SK-N-SH (cell line): ENCODE results near the gene PISD. TPM values are rescaled to one million over a fixed set of nuclear protein-coding genes. Genes with fewer than 3 reads are reported as not detected.

Experiments used
- CTCF ChIA-PET: fragments of 300-600, 350-600 bp; formaldehyde crosslinking; extraction: SDS; loops from one replicate; lab custom pipeline; 2021; lab: Yijun Ruan, JAX
- POLR2A ChIA-PET: fragments of 350-600 bp; sonication (Branson Sonifier 250); formaldehyde crosslinking; extraction: SDS; loops from one replicate; lab custom pipeline; 2020; ENCODE audit warnings: antibody characterized with exemption, inconsistent platforms; lab: Yijun Ruan, JAX
- DNase-seq: peaks from one replicate; pipeline ENCODE4 v3.0.0; 2012
- H2AFZ ChIP-seq: fragments of 200-600 bp; sonication (generic); 2 replicates; pipeline ENCODE4 v1.8.1; 2016; ENCODE audit warnings: antibody characterized with exemption, mild to moderate bottlenecking, low read depth
- H3F3A ChIP-seq: fragments of 200-600 bp; sonication (generic); replicated peaks from 2 replicates; pipeline ENCODE3; 2016; ENCODE audit warnings: antibody characterized with exemption, mild to moderate bottlenecking; ENCODE audit not compliant: insufficient read depth
- H3K27ac ChIP-seq, 2 experiments: fragments of 200-500 bp in 1 of 2; fragments of 200-600 bp in 1 of 2; sonication (Bioruptor generic) in 1 of 2; sonication (generic), shearing (Covaris generic) in 1 of 2; 2 replicates each; pipeline versions ENCODE4 v1.5.1 to v1.6.1; 2014 to 2016; ENCODE audit warnings: low read depth in 2 of 2, inconsistent platforms in 1 of 2, low read length in 1 of 2, mild to moderate bottlenecking in 1 of 2, mixed read lengths in 1 of 2
- H3K27me3 ChIP-seq: fragments of 200-600 bp; sonication (generic), shearing (Covaris generic); 2 replicates; pipeline ENCODE4 v1.6.1; 2016; ENCODE audit warnings: mixed run types; ENCODE audit not compliant: insufficient read depth
- H3K36me3 ChIP-seq, 2 experiments: fragments of 200-500 bp in 1 of 2; fragments of 200-600 bp in 1 of 2; sonication (Bioruptor generic) in 1 of 2; sonication (generic) in 1 of 2; replicated peaks in 1 of 2; 2 replicates each; pipeline versions ENCODE3 to v1.5.1; 2014 to 2016; ENCODE audit warnings: low read length in 1 of 2, mild to moderate bottlenecking in 1 of 2; ENCODE audit not compliant: insufficient read depth in 2 of 2, control insufficient read depth in 1 of 2
- H3K4me1 ChIP-seq, 2 experiments: fragments of 200-500 bp in 1 of 2; fragments of 200-600 bp in 1 of 2; sonication (Bioruptor generic) in 1 of 2; sonication (generic), shearing (Covaris generic) in 1 of 2; 2 replicates each; pipeline versions ENCODE4 v1.5.1 to v1.6.1; 2014 to 2016; ENCODE audit warnings: low read depth in 1 of 2, low read length in 1 of 2, mixed run types in 1 of 2; ENCODE audit not compliant: insufficient read depth in 2 of 2, control insufficient read depth in 1 of 2
- H3K4me2 ChIP-seq: fragments of 200-600 bp; sonication (generic), shearing (Covaris generic); 2 replicates; pipeline ENCODE4 v1.6.1; 2017; ENCODE audit warnings: mixed run types
- H3K4me3 ChIP-seq, 2 experiments: fragments of 200-500 bp in 1 of 2; fragments of 200-600 bp in 1 of 2; sonication (Bioruptor generic) in 1 of 2; sonication (generic), shearing (Covaris generic) in 1 of 2; 2 replicates each; pipeline versions ENCODE4 v1.5.1 to v1.8.1; 2014 to 2016; ENCODE audit warnings: low read depth in 2 of 2, inconsistent platforms in 1 of 2, low read length in 1 of 2, mild to moderate bottlenecking in 1 of 2, mixed read lengths in 1 of 2, moderate library complexity in 1 of 2
- H3K79me2 ChIP-seq: fragments of 200-600 bp; sonication (generic); 2 replicates; pipeline ENCODE4 v1.8.1; 2017; ENCODE audit warnings: mild to moderate bottlenecking; ENCODE audit not compliant: insufficient read depth
- H3K9ac ChIP-seq: fragments of 200-600 bp; sonication (generic); 2 replicates; pipeline ENCODE4 v1.6.1; 2017; ENCODE audit warnings: mixed run types
- H3K9me2 ChIP-seq: fragments of 200-600 bp; sonication (generic); 2 replicates; pipeline ENCODE4 v1.6.1; 2017; ENCODE audit warnings: mixed run types
- H3K9me3 ChIP-seq: fragments of 200-600 bp; sonication (generic); 2 replicates; pipeline ENCODE4 v1.6.1; 2017; ENCODE audit warnings: mixed run types, mild to moderate bottlenecking, moderate library complexity
- H4K20me1 ChIP-seq: fragments of 200-600 bp; sonication (generic); 2 replicates; pipeline ENCODE4 v1.6.1; 2017; ENCODE audit warnings: mild to moderate bottlenecking, mixed run types; ENCODE audit not compliant: insufficient read depth
- CTCF ChIP-seq: fragments of 200-600 bp; sonication (generic); IDR thresholded peaks from 2 replicates; pipeline ENCODE4 v1.6.1; 2017; ENCODE audit warnings: antibody characterized with exemption, mild to moderate bottlenecking, moderate library complexity
- ELF1 ChIP-seq: IDR thresholded peaks from 2 replicates; pipeline ENCODE4 v1.4.0; 2012
- EP300 ChIP-seq, 2 experiments: IDR thresholded peaks; 2 replicates each; pipeline versions ENCODE4 v1.4.0 to v1.6.1; 2012; ENCODE audit warnings: borderline replicate concordance in 1 of 2, low read depth in 1 of 2, low read length in 1 of 2
- FOSL2 ChIP-seq: IDR thresholded peaks from 2 replicates; pipeline ENCODE4 v1.4.0; 2012; ENCODE audit warnings: low read depth, mild to moderate bottlenecking, moderate library complexity, borderline replicate concordance
- FOXJ3 ChIP-seq: sonication (generic); formaldehyde crosslinking; IDR thresholded peaks from 2 replicates; pipeline ENCODE4 v1.5.1; 2020; ENCODE audit warnings: mild to moderate bottlenecking, missing genetic modification reagents
- MAX ChIP-seq: IDR thresholded peaks from 2 replicates; pipeline ENCODE4 v1.4.0; 2012; ENCODE audit warnings: low read depth
- MEF2A ChIP-seq: IDR thresholded peaks from 2 replicates; pipeline ENCODE4 v1.4.0; 2012; ENCODE audit warnings: low read depth, borderline replicate concordance
- MXI1 ChIP-seq: IDR thresholded peaks from 2 replicates; pipeline ENCODE4 v1.6.1; 2012; ENCODE audit warnings: mild to moderate bottlenecking, low read depth, low read length, improper control_type of control experiment
- NRF1 ChIP-seq: IDR thresholded peaks from 2 replicates; pipeline ENCODE4 v1.6.1; 2012; ENCODE audit warnings: low read depth, mild to moderate bottlenecking, low read length
- REST ChIP-seq: IDR thresholded peaks from 2 replicates; pipeline ENCODE4 v1.6.1; 2012; ENCODE audit warnings: mild to moderate bottlenecking, low read depth, low read length, moderate library complexity
- RFX5 ChIP-seq: IDR thresholded peaks from 2 replicates; pipeline ENCODE4 v1.6.1; 2012; ENCODE audit warnings: mild to moderate bottlenecking, improper control_type of control experiment, low read length
- TCF12 ChIP-seq: IDR thresholded peaks from 2 replicates; pipeline ENCODE4 v1.4.0; 2012
- TEAD4 ChIP-seq: IDR thresholded peaks from 2 replicates; pipeline ENCODE4 v1.4.0; 2012; ENCODE audit warnings: mild to moderate bottlenecking, borderline replicate concordance; ENCODE audit not compliant: insufficient read depth
- YY1 ChIP-seq: IDR thresholded peaks from 2 replicates; pipeline ENCODE4 v1.4.0; 2012; ENCODE audit warnings: low read depth, mild to moderate bottlenecking
- WGBS: methylation state at CpG from one replicate; pipeline ENCODE4 v1.1.6; 2017; ENCODE audit warnings: low lambda C conversion rate; 5-methylcytosine and 5-hydroxymethylcytosine counted together
- polyA plus RNA-seq, 3 experiments: library from polyadenylated mRNA; depleted of rRNA; stranded (reverse); fragments of >200 nt; gene quantifications; 2 replicates each; pipeline ENCODE4 v1.2.3, GENCODE V29; 2012
- TF ChIP-seq, protein P1 (sequence below): fragments of 150-350 bp; IDR thresholded peaks from 2 replicates; pipeline ENCODE4 v1.6.1; 2017; ENCODE audit warnings: antibody characterized with exemption, low read length, low read depth, borderline replicate concordance
- TF ChIP-seq, protein P2 (sequence below): IDR thresholded peaks from 2 replicates; pipeline ENCODE4; 2012
- TF ChIP-seq, protein P3 (sequence below): IDR thresholded peaks from 2 replicates; pipeline ENCODE4 v1.4.0; 2012; ENCODE audit warnings: low read depth, borderline replicate concordance

The PISD gene
- polyA plus RNA-seq, 1 of the 3 experiments (the other 2 are of a cell fraction): 34.9 TPM

DNA sequence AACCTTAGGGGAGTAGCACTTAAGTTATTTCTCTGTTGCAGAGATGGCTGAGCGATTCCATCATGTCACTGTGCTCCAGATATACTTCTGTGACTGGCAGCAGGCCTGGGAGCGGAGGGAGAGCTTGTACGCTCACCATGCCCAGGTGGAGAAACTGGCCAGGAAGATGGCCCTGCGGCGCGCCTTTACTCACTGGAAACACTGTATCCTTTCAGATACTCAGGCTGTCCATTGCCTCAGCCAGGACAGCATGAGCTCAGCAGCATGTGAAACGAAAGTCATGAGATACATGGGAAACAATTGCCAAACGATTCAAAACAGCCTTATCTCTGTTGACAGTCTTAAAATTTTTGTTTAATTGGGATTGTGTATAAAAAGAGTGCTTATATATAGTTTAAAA is 86.8 kb downstream of the PISD start (continued):
- TF ChIP-seq, protein P1, sequence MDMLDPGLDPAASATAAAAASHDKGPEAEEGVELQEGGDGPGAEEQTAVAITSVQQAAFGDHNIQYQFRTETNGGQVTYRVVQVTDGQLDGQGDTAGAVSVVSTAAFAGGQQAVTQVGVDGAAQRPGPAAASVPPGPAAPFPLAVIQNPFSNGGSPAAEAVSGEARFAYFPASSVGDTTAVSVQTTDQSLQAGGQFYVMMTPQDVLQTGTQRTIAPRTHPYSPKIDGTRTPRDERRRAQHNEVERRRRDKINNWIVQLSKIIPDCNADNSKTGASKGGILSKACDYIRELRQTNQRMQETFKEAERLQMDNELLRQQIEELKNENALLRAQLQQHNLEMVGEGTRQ: no peak
- TF ChIP-seq MEF2A: no peak

DNA sequence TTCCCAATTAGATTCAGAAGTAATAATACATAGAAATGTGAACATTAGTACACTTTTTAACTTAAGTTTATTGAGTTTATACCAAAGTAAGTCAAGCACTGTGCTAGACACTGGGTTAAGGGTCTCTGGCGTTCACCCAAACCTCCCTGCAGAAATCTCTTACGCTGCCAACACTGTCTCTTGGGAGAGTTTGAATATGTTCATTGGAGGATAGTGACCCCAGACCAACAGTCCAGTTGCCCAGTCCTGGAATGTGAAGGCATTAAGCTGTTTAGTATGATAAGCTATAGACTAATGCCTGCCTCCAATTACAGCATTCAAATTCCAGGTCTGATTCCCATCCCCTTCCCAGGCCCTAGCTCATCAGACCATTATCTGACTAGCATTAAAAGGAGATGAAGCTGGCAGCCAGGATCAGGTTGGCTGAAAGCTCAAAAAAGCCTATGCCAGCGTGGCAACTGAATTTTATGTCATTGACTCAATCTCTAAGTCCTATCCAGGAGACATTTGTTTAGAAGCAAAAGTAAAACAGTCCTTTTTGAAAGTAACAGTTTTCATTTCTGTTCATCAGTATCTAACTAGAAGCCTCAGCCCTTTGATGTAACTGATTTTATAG is 87.9 kb downstream of the PISD start:
- H3K27me3 ChIP-seq: no peaks in the 10 kb centered on the region
- no peak overlapping the region for H3K27ac ChIP-seq
- no peaks in the 10 kb centered on the region for H3K9me3 ChIP-seq
- DNase-seq: no peak
- ChIA-PET POLR2A (no interaction called here), CTCF (interaction anchor here (0.7 to 1.7 kb wide), 4 partner anchors 13 to 122 kb away, joined by 3 to 9 read pairs (median 5); no protein-coding TSS in a partner anchor)
- peaks cover 6% of the 10 kb centered on the region for H3F3A ChIP-seq
- H3K4me3 ChIP-seq: no peak overlapping the region
- H3K79me2 ChIP-seq: no peaks in the 10 kb centered on the region
- no peaks in the 10 kb centered on the region for H3K9me2 ChIP-seq
- no peaks in the 10 kb centered on the region for H4K20me1 ChIP-seq
- no peak overlapping the region for H3K4me2 ChIP-seq
- TF ChIP-seq, protein P2, sequence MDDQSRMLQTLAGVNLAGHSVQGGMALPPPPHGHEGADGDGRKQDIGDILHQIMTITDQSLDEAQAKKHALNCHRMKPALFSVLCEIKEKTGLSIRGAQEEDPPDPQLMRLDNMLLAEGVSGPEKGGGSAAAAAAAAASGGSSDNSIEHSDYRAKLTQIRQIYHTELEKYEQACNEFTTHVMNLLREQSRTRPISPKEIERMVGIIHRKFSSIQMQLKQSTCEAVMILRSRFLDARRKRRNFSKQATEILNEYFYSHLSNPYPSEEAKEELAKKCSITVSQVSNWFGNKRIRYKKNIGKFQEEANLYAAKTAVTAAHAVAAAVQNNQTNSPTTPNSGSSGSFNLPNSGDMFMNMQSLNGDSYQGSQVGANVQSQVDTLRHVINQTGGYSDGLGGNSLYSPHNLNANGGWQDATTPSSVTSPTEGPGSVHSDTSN: no peak
- TF ChIP-seq FOXJ3 (CRISPR knock-in tag) (no peak), NRF1 (no peak), ELF1 (no peak), MEF2A (no peak), FOSL2 (no peak), YY1 (no peak), MAX (no peak), MXI1 (no peak), REST (no peak), TEAD4 (no peak), TCF12 (no peak), EP300 (IDR thresholded peaks at IDR 0.05; ENCODE audit: borderline replicate concordance in 1 of 2, low read depth in 1 of 2, low read length in 1 of 2) (no peak), RFX5 (no peak), CTCF (no peak)
- TF ChIP-seq, protein P3, sequence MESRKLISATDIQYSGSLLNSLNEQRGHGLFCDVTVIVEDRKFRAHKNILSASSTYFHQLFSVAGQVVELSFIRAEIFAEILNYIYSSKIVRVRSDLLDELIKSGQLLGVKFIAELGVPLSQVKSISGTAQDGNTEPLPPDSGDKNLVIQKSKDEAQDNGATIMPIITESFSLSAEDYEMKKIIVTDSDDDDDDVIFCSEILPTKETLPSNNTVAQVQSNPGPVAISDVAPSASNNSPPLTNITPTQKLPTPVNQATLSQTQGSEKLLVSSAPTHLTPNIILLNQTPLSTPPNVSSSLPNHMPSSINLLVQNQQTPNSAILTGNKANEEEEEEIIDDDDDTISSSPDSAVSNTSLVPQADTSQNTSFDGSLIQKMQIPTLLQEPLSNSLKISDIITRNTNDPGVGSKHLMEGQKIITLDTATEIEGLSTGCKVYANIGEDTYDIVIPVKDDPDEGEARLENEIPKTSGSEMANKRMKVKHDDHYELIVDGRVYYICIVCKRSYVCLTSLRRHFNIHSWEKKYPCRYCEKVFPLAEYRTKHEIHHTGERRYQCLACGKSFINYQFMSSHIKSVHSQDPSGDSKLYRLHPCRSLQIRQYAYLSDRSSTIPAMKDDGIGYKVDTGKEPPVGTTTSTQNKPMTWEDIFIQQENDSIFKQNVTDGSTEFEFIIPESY: no peak
- TF ChIP-seq, protein P1: no peak
- TF ChIP-seq, all 33 proteins: peak for 0
- H3K36me3 ChIP-seq: peaks cover 18 to 22% of the 10 kb centered on the region in 2 experiments
- WGBS: 90% methylated on average over 3 of the region's 3 CpGs
- no peaks in the 10 kb centered on the region for H3K4me1 ChIP-seq
- no peak overlapping the region for H3K9ac ChIP-seq
- no peak overlapping the region for H2AFZ ChIP-seq
